CD4-positive, alpha-beta T cell (primary cell): Measurements from ENCODE around the gene U2AF2. TPM values are rescaled to one million over a fixed set of nuclear protein-coding genes. Genes with fewer than 3 reads are reported as not detected.

Experiments used
- ATAC-seq: fragments of 200-7000 bp; cut with Tn5 transposase; one replicate; pipeline ENCODE4 v1.10.0; 2022; ENCODE audit warnings: mild to moderate bottlenecking; ENCODE audit not compliant: poor library complexity
- CTCF ChIA-PET: fragments of 350-600 bp; sonication (Branson Sonifier 250); formaldehyde crosslinking; loops from one replicate; lab custom pipeline; 2021; ENCODE audit warnings: antibody characterized with exemption, inconsistent platforms; lab: Charles Lee
- POLR2A ChIA-PET: fragments of 350-600 bp; sonication (Branson Sonifier 250); formaldehyde crosslinking; loops from one replicate; lab custom pipeline; 2021; ENCODE audit warnings: antibody characterized with exemption, inconsistent platforms; lab: Charles Lee
- DNase-seq, 14 experiments: peaks; one replicate each; pipeline ENCODE4 v3.0.0-alpha.2; 2013 to 2020; ENCODE audit warnings: mixed read lengths in 2 of 14
- H3K27ac ChIP-seq, 2 donors: one replicate each; pipeline versions ENCODE4 v1.5.1 to v1.7.0; 2013; ENCODE audit warnings: low read length in 2 of 2, low read depth in 1 of 2, mild to moderate bottlenecking in 1 of 2
- H3K27me3 ChIP-seq, 2 experiments: 1 replicate in 1 of 2; 2 replicates in 1 of 2; pipeline versions ENCODE4 v1.6.1 to v1.7.0; 2013; ENCODE audit warnings: low read length in 2 of 2, control low read depth in 1 of 2, mild to moderate bottlenecking in 1 of 2, moderate library complexity in 1 of 2; ENCODE audit not compliant: insufficient read depth in 2 of 2, control insufficient read depth in 1 of 2
- H3K36me3 ChIP-seq: one replicate; pipeline ENCODE4 v1.6.1; 2013; ENCODE audit warnings: low read length, control low read depth; ENCODE audit not compliant: insufficient read depth
- H3K4me1 ChIP-seq: one replicate; pipeline ENCODE4 v1.6.1; 2013; ENCODE audit warnings: low read length, control low read depth; ENCODE audit not compliant: insufficient read depth
- H3K4me3 ChIP-seq: one replicate; pipeline ENCODE4 v1.5.1; 2013; ENCODE audit warnings: mild to moderate bottlenecking, low read length, moderate library complexity
- H3K9me3 ChIP-seq, 2 experiments: 1 replicate in 1 of 2; 2 replicates in 1 of 2; pipeline versions ENCODE4 v1.6.1 to v1.7.0; 2013; ENCODE audit warnings: low read length in 2 of 2, mild to moderate bottlenecking in 2 of 2, control low read depth in 1 of 2, moderate library complexity in 1 of 2; ENCODE audit not compliant: control insufficient read depth in 1 of 2, insufficient read depth in 1 of 2
- H3K27ac Mint-ChIP-seq: one replicate; pipeline ENCODE4 v1.8.0; 2020; ENCODE audit warnings: mixed read lengths
- H3K27me3 Mint-ChIP-seq: one replicate; pipeline ENCODE4 v1.8.0; 2021; ENCODE audit warnings: mixed read lengths
- H3K36me3 Mint-ChIP-seq: one replicate; pipeline ENCODE4 v1.8.0; 2021; ENCODE audit warnings: low read depth, mixed read lengths
- H3K4me1 Mint-ChIP-seq: one replicate; pipeline ENCODE4 v1.8.0; 2021; ENCODE audit warnings: low read depth, mixed read lengths
- H3K4me3 Mint-ChIP-seq: one replicate; pipeline ENCODE4 v1.8.0; 2020; ENCODE audit warnings: mild to moderate bottlenecking, mixed read lengths
- H3K9me3 Mint-ChIP-seq: one replicate; pipeline ENCODE4 v1.8.0; 2020; ENCODE audit warnings: mixed read lengths
- CTCF ChIP-seq: fragments of 200-600 bp; IDR thresholded peaks from one replicate; pipeline ENCODE4 v1.8.0; 2022; ENCODE audit warnings: antibody characterized with exemption, mild to moderate bottlenecking
- intact Hi-C, 2 experiments: fragments of 100-400 bp; cut with DNase I in 1 of 2; cut with micrococcal nuclease in 1 of 2; formaldehyde crosslinking; loops; one replicate each; pipeline versions ENCODE4 v1.15.1 to v1.9.0; 2023 to 2025; cut with DNase I, micrococcal nuclease
- total RNA-seq, 174 experiments: library from RNA in 2 of 174; stranded (reverse) in 2 of 174; gene quantifications; one replicate each; pipeline ENCODE4 v1.2.3 and lab custom pipeline; 2021 to 2026

The U2AF2 gene
- total RNA-seq, 2 experiments from 2014 or later, result 209 to 212 TPM

- ChIA-PET CTCF (interaction anchor here (1.9 kb wide), 2 partner anchors 10 to 12 kb away, joined by 16 read pairs; no protein-coding TSS in a partner anchor), POLR2A (interaction anchor here (0.6 to 3.0 kb wide), 13 partner anchors 8 to 526 kb away, joined by 3 to 30 read pairs (median 5); partner anchors contain the start of genes FIZ1, PPP1R12C, U2AF2 and ZNF524)
- no peaks in the 10 kb centered on the region for H3K27me3 ChIP-seq
- Mint-ChIP-seq H3K27ac (peak within 1 kb of the TSS; percentile 88), H3K4me3 (peak within 1 kb of the TSS; percentile 89), H3K36me3 (peaks cover 20% of the 10 kb centered on the region), H3K9me3 (peaks cover 3% of the 10 kb centered on the region), H3K27me3 (no peaks in the 10 kb centered on the region), H3K4me1 (peaks cover 56% of the 10 kb centered on the region)
- DNase-seq, result peak; percentile 63 to 92 (median 74)
- H3K4me1 ChIP-seq, result peaks cover 76% of the 10 kb centered on the region
- no peak for TF ChIP-seq CTCF
- H3K36me3 ChIP-seq, result peaks cover 15% of the 10 kb centered on the region
- peak; percentile 54 for ATAC-seq
- peak within 1 kb of the TSS; percentile 78 for H3K4me3 ChIP-seq
- peaks cover 0 to 5% of the 10 kb centered on the region in 2 experiments for H3K9me3 ChIP-seq
- intact Hi-C loops, result loop anchor here in 1 of 2 experiments (5.0 kb wide), 2 partner anchors 46 to 256 kb away; partner anchors contain the start of genes FIZ1 and RPL28
- peak within 1 kb of the TSS; percentile 71 to 78 for H3K27ac ChIP-seq
Observed at GRCh38 chr19:55643003-55643886, 11.6 kb upstream of the U2AF2 start, which contains the start of gene ZNF581. Gene ZNF581, plus strand, starts transcription at chr19:55643649. Its CDS starts 923 bp downstream, at chr19:55644572.

GRCh38 chr19:55643887-55644176, 11.0 kb upstream of the U2AF2 start:
- Histone ChIP-seq H3K4me3 (peak overlapping the region; percentile 78), H3K4me1 (peaks cover 77% of the 10 kb centered on the region), H3K9me3 (peaks cover 0 to 5% of the 10 kb centered on the region in 2 experiments), H3K27me3 (no peaks in the 10 kb centered on the region), H3K36me3 (peaks cover 12% of the 10 kb centered on the region), H3K27ac (peak overlapping the region; percentile 71 to 78)
- intact Hi-C loops, result loop anchor here in 1 of 2 experiments (5.0 kb wide), 2 partner anchors 47 to 257 kb away; partner anchors contain the start of genes FIZ1 and RPL28
- TF ChIP-seq CTCF, result no peak
- Mint-ChIP-seq H3K9me3 (peaks cover 3% of the 10 kb centered on the region), H3K36me3 (peaks cover 20% of the 10 kb centered on the region), H3K27me3 (no peaks in the 10 kb centered on the region), H3K27ac (peak overlapping the region; percentile 88), H3K4me3 (peak overlapping the region; percentile 89), H3K4me1 (peaks cover 54% of the 10 kb centered on the region)
- ChIA-PET CTCF (no interaction called here), POLR2A (interaction anchor here (1.5 to 3.0 kb wide), 4 partner anchors 9 to 38 kb away, joined by 3 to 24 read pairs (median 12); partner anchors contain the start of genes U2AF2, ZNF784 and ZNF865)
- no peak for DNase-seq
- ATAC-seq, result no peak

- no peak for TF ChIP-seq CTCF
- H3K4me3 Mint-ChIP-seq, result peak overlapping the region; percentile 89
- Histone ChIP-seq H3K27ac (peak overlapping the region; percentile 71 to 78), H3K27me3 (no peaks in the 10 kb centered on the region), H3K36me3 (peaks cover 12% of the 10 kb centered on the region), H3K4me3 (peak overlapping the region; percentile 78), H3K9me3 (peaks cover 0 to 5% of the 10 kb centered on the region in 2 experiments), H3K4me1 (peaks cover 78% of the 10 kb centered on the region)
- peaks cover 16% of the 10 kb centered on the region for H3K36me3 Mint-ChIP-seq
- intact Hi-C loops, result loop anchor here in 1 of 2 experiments (5.0 kb wide), 2 partner anchors 47 to 257 kb away; partner anchors contain the start of genes FIZ1 and RPL28
- H3K9me3 Mint-ChIP-seq, result no peaks in the 10 kb centered on the region
- ChIA-PET POLR2A (interaction anchor here (1.5 to 3.0 kb wide), 4 partner anchors 8 to 38 kb away, joined by 3 to 24 read pairs (median 12); partner anchors contain the start of genes U2AF2, ZNF784 and ZNF865), CTCF (no interaction called here)
- H3K27ac Mint-ChIP-seq, result peak overlapping the region; percentile 88
- no peaks in the 10 kb centered on the region for H3K27me3 Mint-ChIP-seq
- DNase-seq (no peak), ATAC-seq (no peak)
- H3K4me1 Mint-ChIP-seq, result peaks cover 50% of the 10 kb centered on the region
Observed at GRCh38 chr19:55644191-55644833, 10.5 kb upstream of the U2AF2 start.
